Astrocyte (in vitro differentiated cells and primary cell): Measurements from ENCODE around the gene COL4A6.
"Not testable (repeated sequence)": the region's sequence is repeated elsewhere in the genome, so short reads cannot be mapped to it uniquely, and the experiment has no call there.

Experiments used
- EZH2 ChIP-seq: IDR thresholded peaks from 2 replicates; pipeline ENCODE4 v1.6.1; 2012; ENCODE audit warnings: mild to moderate bottlenecking, low read length, inconsistent platforms; ENCODE audit not compliant: insufficient read depth
- TF ChIP-seq, protein P1 (sequence below): IDR thresholded peaks from 2 replicates; pipeline ENCODE4 v1.5.1; 2011; ENCODE audit warnings: low read depth, mild to moderate bottlenecking, inconsistent platforms, low read length, moderate library complexity; ENCODE audit not compliant: insufficient read depth

DNA sequence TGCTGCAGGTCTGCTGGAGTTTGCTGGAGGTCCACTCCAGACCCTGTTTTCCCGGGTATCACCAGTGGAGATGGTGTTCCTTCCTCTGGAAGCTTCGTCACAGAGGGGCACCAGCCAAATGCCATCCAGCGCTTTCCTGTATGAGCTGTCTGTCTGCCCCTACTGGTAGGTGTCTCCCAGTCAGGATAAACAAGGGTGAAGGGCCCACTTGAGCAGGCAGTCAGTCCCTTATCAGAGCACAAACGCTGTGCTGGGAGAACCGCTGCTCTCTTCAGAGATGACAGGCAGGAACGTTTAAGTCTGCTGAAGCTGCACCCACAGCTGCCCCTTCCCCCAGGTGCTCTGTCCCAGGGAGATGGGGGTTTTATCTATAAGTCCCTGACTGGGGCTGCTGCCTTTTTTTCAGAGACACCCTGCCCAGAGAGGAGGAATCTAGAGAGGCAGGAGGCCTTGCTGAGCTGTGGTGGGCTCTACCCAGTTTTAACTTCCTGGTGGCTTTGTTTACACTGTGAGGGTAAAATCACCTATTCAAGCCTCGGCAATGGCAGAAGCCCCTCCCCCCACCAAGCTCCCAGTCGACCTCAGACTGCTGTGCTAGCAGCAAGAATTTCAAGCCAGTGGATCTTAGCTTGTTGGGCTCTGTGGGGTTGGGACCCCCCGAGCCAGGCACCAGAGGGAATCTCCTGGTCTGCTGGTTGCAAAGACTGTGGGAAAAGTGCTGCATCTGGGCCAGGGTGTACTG lies 47.1 kb downstream of the COL4A6 start:
- TF ChIP-seq, protein P1, sequence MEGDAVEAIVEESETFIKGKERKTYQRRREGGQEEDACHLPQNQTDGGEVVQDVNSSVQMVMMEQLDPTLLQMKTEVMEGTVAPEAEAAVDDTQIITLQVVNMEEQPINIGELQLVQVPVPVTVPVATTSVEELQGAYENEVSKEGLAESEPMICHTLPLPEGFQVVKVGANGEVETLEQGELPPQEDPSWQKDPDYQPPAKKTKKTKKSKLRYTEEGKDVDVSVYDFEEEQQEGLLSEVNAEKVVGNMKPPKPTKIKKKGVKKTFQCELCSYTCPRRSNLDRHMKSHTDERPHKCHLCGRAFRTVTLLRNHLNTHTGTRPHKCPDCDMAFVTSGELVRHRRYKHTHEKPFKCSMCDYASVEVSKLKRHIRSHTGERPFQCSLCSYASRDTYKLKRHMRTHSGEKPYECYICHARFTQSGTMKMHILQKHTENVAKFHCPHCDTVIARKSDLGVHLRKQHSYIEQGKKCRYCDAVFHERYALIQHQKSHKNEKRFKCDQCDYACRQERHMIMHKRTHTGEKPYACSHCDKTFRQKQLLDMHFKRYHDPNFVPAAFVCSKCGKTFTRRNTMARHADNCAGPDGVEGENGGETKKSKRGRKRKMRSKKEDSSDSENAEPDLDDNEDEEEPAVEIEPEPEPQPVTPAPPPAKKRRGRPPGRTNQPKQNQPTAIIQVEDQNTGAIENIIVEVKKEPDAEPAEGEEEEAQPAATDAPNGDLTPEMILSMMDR = not testable (repeated sequence)
- not testable (repeated sequence) for TF ChIP-seq EZH2
